Transverse colon (tissue), 4 donors: Measurements from ENCODE around the gene MYO7A. TPM values are rescaled to one million over a fixed set of nuclear protein-coding genes. Genes with fewer than 3 reads are reported as not detected.

Experiments
- DNase-seq: peaks from one replicate; pipeline ENCODE4 v3.0.0-alpha.2; 2019
- H3K27ac ChIP-seq, 4 donors: fragments of 200-600 bp; sonication (generic); 2 replicates each; pipeline ENCODE4 v1.5.1; 2016 to 2018; ENCODE audit warnings: inconsistent platforms in 4 of 4
- H3K27me3 ChIP-seq: fragments of 200-600 bp; sonication (generic); 2 replicates; pipeline ENCODE4 v1.5.1; 2017; ENCODE audit warnings: inconsistent platforms
- H3K36me3 ChIP-seq, 4 donors: fragments of 200-600 bp; sonication (generic); 2 replicates each; pipeline ENCODE4 v1.5.1; 2017 to 2019; ENCODE audit warnings: inconsistent platforms in 4 of 4
- H3K4me1 ChIP-seq, 4 donors: fragments of 200-600 bp; sonication (generic); 2 replicates each; pipeline ENCODE4 v1.5.1; 2017 to 2020; ENCODE audit warnings: inconsistent platforms in 4 of 4
- H3K4me3 ChIP-seq, 4 donors: fragments of 200-600 bp; sonication (generic); 1 replicate in 1 of 4; 2 replicates in 3 of 4; pipeline versions ENCODE4 v1.5.1 to v1.6.1; 2017 to 2019; ENCODE audit warnings: inconsistent platforms in 4 of 4
- H3K9me3 ChIP-seq, 2 donors: fragments of 200-600 bp; sonication (generic); 2 replicates each; pipeline ENCODE4 v1.5.1; 2017 to 2019; ENCODE audit warnings: inconsistent platforms in 2 of 2
- EP300 ChIP-seq: sonication (generic); formaldehyde crosslinking; IDR thresholded peaks from one replicate; pipeline ENCODE4 v1.6.1; 2017; ENCODE audit warnings: antibody characterized with exemption, low read depth
- POLR2A ChIP-seq: fragments of 450-650 bp; IDR thresholded peaks from one replicate; pipeline ENCODE4 v1.6.1; 2016; ENCODE audit warnings: antibody characterized with exemption, mild to moderate bottlenecking, moderate library complexity
- POLR2AphosphoS5 ChIP-seq, 3 donors: sonication (generic); formaldehyde crosslinking; IDR thresholded peaks; one replicate each; pipeline ENCODE4 v1.6.1; 2016; ENCODE audit warnings: antibody characterized with exemption in 3 of 3
- WGBS, 2 donors: methylation state at CpG; one replicate each; pipeline ENCODE4 v1.1.5; 2018; ENCODE audit warnings: low coverage in 1 of 2; 5-methylcytosine and 5-hydroxymethylcytosine counted together
- in situ Hi-C, 4 donors: fragments of 200-750 bp; cut with MboI; loops; one replicate each; pipeline versions ENCODE4 v1.15.0 to v1.15.1; 2017; ENCODE audit warnings: low sequenced_read_pairs in 3 of 4, low pct_ligation_motif_present in 1 of 4, low pct_unique_long_range_greater_than_20kb in 1 of 4
- intact Hi-C: fragments of 100-400 bp; cut with DNase I; formaldehyde crosslinking; loops from one replicate; pipeline ENCODE4 v1.15.1; 2023; ENCODE audit warnings: low total_unique reads
- total RNA-seq, 4 donors: library from RNA; depleted of rRNA; stranded (reverse); fragments of >200 nt; gene quantifications; one replicate each; pipeline ENCODE4 v1.1.0, GENCODE V29; 2016
- TF ChIP-seq, protein P1 (sequence below), 5 experiments: fragments of 200-600 bp in 3 of 5; fragments of 450-650 bp in 2 of 5; sonication (generic) in 3 of 5; IDR thresholded peaks; 1 replicate in 2 of 5; 2 replicates in 3 of 5; pipeline ENCODE4 v1.5.1; 2016 to 2017; ENCODE audit warnings: antibody characterized with exemption in 5 of 5, inconsistent platforms in 3 of 5, mild to moderate bottlenecking in 2 of 5, moderate library complexity in 1 of 5

Gene MYO7A
- total RNA-seq, 4 donors from 2014 or later = 4.6 to 11.2 (median 5.5) TPM

DNA sequence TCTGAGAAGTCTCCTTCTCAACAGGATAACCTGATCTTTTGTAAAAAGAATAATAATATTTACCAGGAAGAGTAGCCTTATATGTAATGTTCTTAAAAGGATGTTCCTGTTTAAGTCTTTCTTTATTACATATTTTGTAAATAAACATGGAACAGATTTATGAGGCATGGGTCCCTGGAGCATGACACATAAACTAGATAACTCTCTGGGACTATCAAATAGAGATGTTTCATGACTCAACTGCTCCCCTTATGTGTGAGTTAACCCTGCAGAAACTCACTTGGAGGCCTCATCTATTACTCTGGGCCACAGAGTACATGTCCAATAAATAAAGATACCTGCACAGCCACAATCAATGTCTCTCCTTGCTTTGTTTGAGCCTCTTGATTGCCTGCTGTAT, 108.9 kb downstream of the MYO7A start:
- H3K27me3 ChIP-seq = no peaks in the 10 kb centered on the region
- intact Hi-C loops (no loop called here), in situ Hi-C loops (no loop called here)
- no peak for DNase-seq
- no peak overlapping the region for H3K27ac ChIP-seq
- TF ChIP-seq EP300 = no peak
- no peak for TF ChIP-seq POLR2A
- TF ChIP-seq POLR2AphosphoS5 (IDR thresholded peaks at IDR 0.05) = no peak
- TF ChIP-seq, protein P1, sequence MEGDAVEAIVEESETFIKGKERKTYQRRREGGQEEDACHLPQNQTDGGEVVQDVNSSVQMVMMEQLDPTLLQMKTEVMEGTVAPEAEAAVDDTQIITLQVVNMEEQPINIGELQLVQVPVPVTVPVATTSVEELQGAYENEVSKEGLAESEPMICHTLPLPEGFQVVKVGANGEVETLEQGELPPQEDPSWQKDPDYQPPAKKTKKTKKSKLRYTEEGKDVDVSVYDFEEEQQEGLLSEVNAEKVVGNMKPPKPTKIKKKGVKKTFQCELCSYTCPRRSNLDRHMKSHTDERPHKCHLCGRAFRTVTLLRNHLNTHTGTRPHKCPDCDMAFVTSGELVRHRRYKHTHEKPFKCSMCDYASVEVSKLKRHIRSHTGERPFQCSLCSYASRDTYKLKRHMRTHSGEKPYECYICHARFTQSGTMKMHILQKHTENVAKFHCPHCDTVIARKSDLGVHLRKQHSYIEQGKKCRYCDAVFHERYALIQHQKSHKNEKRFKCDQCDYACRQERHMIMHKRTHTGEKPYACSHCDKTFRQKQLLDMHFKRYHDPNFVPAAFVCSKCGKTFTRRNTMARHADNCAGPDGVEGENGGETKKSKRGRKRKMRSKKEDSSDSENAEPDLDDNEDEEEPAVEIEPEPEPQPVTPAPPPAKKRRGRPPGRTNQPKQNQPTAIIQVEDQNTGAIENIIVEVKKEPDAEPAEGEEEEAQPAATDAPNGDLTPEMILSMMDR (IDR thresholded peaks at IDR 0.05) = no peak
- no peaks in the 10 kb centered on the region for H3K4me1 ChIP-seq
- no peaks in the 10 kb centered on the region for H3K9me3 ChIP-seq
- no peak overlapping the region for H3K4me3 ChIP-seq
- no peaks in the 10 kb centered on the region for H3K36me3 ChIP-seq

DNA sequence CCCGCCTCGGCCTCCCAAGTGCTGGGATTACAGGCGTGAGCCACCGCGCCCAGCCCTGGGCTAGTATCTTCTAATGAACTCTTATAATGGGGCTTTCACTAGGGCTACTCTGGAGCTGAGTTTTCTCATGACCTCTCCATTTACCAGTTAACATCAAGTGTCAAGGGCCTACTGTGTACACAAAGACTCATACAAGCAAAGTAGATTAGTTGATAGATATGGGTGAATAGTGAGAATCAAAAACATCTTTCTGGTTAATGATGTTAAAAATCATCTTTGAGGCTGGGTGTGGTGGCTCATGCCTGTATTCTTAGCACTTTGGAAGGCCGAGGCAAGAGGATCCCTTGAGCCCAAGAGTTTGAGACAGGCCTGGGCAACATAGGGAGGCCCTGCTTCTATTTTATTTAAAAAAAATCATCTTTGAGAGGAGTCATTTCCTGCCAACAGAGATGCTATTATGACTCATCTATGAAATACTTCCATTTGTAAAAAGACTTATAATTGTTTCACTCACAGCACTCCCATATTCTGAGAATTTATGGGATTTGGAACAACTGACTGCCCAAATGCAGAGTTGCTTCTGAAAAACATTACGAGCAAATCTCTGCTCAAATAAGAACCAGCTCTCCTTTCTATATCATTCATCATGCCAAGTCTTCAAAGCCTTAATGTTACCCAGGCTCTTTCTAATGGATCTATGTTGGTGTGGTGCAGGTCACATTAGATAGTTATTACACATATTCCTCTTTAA, 116.4 kb downstream of the MYO7A start:
- no peak for TF ChIP-seq POLR2A
- TF ChIP-seq EP300 = no peak
- no peak for TF ChIP-seq POLR2AphosphoS5 (IDR thresholded peaks at IDR 0.05)
- DNase-seq = no peak
- no peaks in the 10 kb centered on the region for H3K27me3 ChIP-seq
- no peaks in the 10 kb centered on the region for H3K36me3 ChIP-seq
- peak overlapping the region in 2 of 4 donors; percentile 68 for H3K27ac ChIP-seq
- 88 to 89% methylated on average over 4 to 7 of the region's 7 CpGs for WGBS, 2 donors
- H3K9me3 ChIP-seq = no peaks in the 10 kb centered on the region
- peaks cover 0 to 23% (median 11%) of the 10 kb centered on the region in 4 donors for H3K4me1 ChIP-seq
- in situ Hi-C loops = no loop called here
- no peak overlapping the region for H3K4me3 ChIP-seq
- intact Hi-C loops = no loop called here

DNA sequence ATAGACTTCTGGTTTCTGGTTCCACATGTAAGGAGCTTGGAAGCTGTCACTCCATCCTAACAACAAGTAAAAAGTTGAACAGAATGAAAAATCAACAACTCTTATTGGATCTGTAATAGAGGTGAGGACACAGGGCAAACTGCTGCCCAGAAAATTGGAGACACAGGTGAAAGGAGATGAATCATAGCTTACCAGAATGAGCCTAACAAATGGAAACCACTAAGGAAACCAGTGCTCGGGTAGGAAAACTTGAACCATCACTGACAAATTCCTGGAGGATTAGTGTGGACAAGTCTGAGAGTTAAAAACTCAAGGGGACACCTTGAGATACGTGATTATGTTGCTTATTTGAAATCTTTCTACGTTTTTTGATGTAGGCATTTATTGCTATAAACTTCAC, 121.4 kb downstream of the MYO7A start:
- H3K4me1 ChIP-seq = peaks cover 0 to 9% (median 4%) of the 10 kb centered on the region in 4 donors
- no peak overlapping the region for H3K27ac ChIP-seq
- WGBS, 2 donors = 78 to 80% methylated on average over 3 of the region's 3 CpGs
- H3K27me3 ChIP-seq = no peaks in the 10 kb centered on the region
- H3K36me3 ChIP-seq = no peaks in the 10 kb centered on the region
- in situ Hi-C loops (no loop called here), intact Hi-C loops (no loop called here)
- peaks cover 6 to 7% of the 10 kb centered on the region in 2 donors for H3K9me3 ChIP-seq
- TF ChIP-seq, protein P1 (IDR thresholded peaks at IDR 0.05) = no peak
- TF ChIP-seq EP300 (no peak), POLR2AphosphoS5 (IDR thresholded peaks at IDR 0.05) (no peak), POLR2A (no peak)
- no peak overlapping the region for H3K4me3 ChIP-seq
- no peak for DNase-seq

DNA sequence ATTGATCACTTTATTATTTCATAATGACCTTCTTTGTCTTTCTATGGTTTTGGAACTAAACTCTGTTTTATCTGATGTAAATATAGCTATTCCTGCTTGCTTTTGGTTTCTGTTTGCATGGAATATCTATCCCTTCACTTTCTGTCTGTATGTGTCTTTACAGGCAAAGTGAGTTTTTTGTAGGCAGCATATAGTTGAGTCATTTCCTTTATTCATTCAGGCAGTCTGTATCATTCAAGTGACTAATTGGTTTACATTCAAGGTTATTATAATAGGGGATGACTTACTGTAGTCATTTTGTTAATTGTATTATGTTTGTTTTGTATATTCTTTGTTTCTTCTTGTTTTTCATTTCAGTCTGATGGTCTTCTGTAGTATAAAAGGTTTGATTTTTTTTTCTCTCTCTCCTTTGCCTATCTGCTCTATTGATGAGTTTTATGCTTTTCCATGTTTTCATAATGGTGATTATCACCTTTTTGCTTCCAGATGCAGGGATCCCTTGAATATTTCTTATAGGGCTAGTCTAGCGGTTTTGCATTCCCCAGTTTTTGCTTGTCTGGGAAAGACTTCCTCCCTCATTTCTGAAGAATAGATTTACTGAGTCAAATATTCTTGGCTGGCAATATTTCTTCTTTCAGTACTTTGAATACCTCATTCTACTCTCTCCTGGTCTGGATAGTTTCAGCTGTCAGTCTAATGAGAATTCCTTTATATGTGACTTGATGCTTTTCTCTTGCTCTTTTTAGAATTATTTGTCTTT, 123.0 kb downstream of the MYO7A start:
- Histone ChIP-seq H3K27me3 (no peaks in the 10 kb centered on the region), H3K36me3 (no peaks in the 10 kb centered on the region), H3K27ac (no peak overlapping the region), H3K4me1 (peaks cover 0 to 7% (median 2%) of the 10 kb centered on the region in 4 donors), H3K9me3 (peaks cover 6 to 7% of the 10 kb centered on the region in 2 donors), H3K4me3 (no peak overlapping the region)
- in situ Hi-C loops (no loop called here), intact Hi-C loops (no loop called here)
- no peak for DNase-seq
- TF ChIP-seq, protein P1 (IDR thresholded peaks at IDR 0.05) = no peak
- TF ChIP-seq EP300 (no peak), POLR2AphosphoS5 (IDR thresholded peaks at IDR 0.05) (no peak), POLR2A (no peak)
- WGBS, 2 donors = 76 to 86% methylated on average over 1 of the region's 1 CpG
